GM12874 (cell line): ENCODE measurements around the gene STAT3.

Source experiments
- CTCF ChIP-seq: IDR thresholded peaks from 2 replicates; pipeline ENCODE4 v1.5.1; 2011; ENCODE audit warnings: low read depth, mild to moderate bottlenecking, control low read depth, low read length, moderate library complexity; ENCODE audit not compliant: insufficient read depth

Gene STAT3

DNA sequence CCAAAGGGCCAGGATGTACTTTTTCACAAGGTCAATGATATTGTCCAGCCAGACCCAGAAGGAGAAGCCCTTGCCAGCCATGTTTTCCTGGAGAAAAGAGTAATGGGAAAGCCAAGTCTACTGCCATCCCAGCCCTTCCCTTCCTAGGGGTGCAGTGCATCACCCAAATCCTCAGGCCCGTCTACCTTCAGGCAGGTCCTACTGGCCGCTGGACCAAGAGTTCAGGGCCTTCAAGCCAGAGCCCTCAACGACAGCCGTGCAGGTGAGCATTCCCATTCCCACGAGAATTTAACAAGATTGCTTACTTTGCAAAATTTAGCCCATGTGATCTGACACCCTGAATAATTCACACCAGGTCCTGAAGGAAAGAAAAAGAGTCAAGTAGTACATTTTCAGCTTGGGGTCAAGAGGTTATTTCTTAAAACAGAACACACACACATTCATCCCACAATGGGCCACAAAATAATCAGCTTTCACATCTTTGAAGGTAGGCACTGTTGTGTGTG is 64.9 kb downstream of the STAT3 start:
- no peak for TF ChIP-seq CTCF

DNA sequence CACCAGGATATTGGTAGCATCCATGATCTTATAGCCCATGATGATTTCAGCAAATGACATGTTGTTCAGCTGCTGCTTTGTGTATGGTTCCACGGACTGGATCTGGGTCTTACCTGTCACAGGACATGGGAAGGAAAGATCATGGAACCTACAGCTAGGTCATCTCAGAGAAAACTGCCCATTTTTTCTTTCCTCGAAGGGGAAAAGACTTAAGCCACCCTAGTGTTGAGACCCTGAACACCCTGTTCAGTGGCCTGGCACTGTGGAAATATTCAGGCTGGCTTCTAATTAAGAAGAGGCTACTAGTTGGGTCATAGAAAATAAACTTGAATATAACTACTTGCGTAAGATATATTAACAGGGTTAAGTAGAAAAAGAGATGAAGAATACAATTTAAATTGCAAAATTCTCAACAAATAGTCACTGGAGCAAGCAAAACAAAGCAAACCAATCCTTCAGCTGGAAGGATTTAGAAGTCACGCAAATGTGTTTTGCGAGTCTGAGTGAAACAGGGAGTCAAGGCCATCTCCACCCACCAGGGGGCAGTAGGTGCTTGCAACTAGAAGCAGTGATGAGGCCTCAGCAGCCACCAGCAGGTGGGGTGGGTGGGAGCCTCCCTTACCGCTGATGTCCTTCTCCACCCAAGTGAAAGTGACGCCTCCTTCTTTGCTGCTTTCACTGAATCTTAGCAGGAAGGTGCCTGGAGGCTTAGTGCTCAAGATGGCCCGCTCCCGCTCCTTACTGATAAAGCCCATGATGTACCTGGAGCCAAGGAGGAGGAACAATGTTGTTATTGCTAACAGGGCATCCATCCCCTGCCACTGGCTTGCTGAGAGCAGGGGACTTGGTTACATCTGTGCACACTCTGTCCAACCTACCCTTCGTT is 65.6 kb downstream of the STAT3 start:
- peak; percentile 99 for TF ChIP-seq CTCF

GRCh38 chr17:42321555-42321954 is 66.7 kb downstream of the STAT3 start:
- TF ChIP-seq CTCF = no peak

- TF ChIP-seq CTCF = no peak
Measured at GRCh38 chr17:42317266-42317845, 70.9 kb downstream of the STAT3 start.

DNA sequence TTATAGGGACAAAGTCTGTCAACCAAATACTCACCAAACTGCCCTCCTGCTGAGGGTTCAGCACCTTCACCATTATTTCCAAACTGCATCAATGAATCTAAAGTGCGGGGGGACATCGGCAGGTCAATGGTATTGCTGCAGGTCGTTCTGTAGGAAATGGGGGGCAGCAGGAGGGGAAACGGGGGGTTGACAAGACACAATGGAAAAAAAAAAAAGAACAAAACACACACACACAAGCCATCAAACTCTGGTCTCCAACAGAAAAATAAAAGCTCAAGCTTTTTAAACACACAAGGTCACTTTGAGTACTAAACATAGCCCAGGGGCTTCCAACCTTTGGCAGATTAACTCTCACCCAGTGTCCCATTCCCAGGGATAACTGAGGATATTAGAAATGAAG is 71.5 kb downstream of the STAT3 start:
- no peak for TF ChIP-seq CTCF

GRCh38 chr17:42315402-42316156 is 72.7 kb downstream of the STAT3 start:
- no peak for TF ChIP-seq CTCF
